Activated CD4-positive, alpha-beta memory T cell treated with anti-CD3 and anti-CD28 coated beads for 36 hours (primary cell): ENCODE results near the gene ATN1. TPM values are rescaled to one million over a fixed set of nuclear protein-coding genes. Genes with fewer than 3 reads are reported as not detected.

Experiments used
- CTCF ChIA-PET: fragments of 350-600 bp; sonication (Branson Sonifier 250); formaldehyde crosslinking; loops from one replicate; lab custom pipeline; 2021; ENCODE audit warnings: antibody characterized with exemption, inconsistent platforms; lab: Charles Lee
- POLR2A ChIA-PET: fragments of 350-600 bp; sonication (Branson Sonifier 250); formaldehyde crosslinking; loops from one replicate; lab custom pipeline; 2021; ENCODE audit warnings: antibody characterized with exemption; lab: Charles Lee
- DNase-seq: peaks from one replicate; pipeline ENCODE4 v3.0.0-alpha.2; 2020
- H3K27ac Mint-ChIP-seq: one replicate; pipeline ENCODE4 v1.8.0; 2021; ENCODE audit warnings: mixed read lengths
- H3K27me3 Mint-ChIP-seq: one replicate; pipeline ENCODE4 v1.8.0; 2021; ENCODE audit warnings: mixed read lengths
- H3K36me3 Mint-ChIP-seq: one replicate; pipeline ENCODE4 v1.8.0; 2021; ENCODE audit warnings: mixed read lengths
- H3K4me1 Mint-ChIP-seq: one replicate; pipeline ENCODE4 v1.8.0; 2021; ENCODE audit warnings: low read depth, mixed read lengths
- H3K4me3 Mint-ChIP-seq: one replicate; pipeline ENCODE4 v1.8.0; 2021; ENCODE audit warnings: mild to moderate bottlenecking, mixed read lengths
- H3K9me3 Mint-ChIP-seq: one replicate; pipeline ENCODE4 v1.8.0; 2021; ENCODE audit warnings: mixed read lengths
- intact Hi-C: fragments of 100-400 bp; cut with micrococcal nuclease; formaldehyde crosslinking; loops from one replicate; pipeline ENCODE4 v1.15.1; 2023
- total RNA-seq, 2 experiments: library from RNA; stranded (reverse); gene quantifications; one replicate each; pipeline ENCODE4 v1.2.3, GENCODE V29; 2021

The ATN1 gene
- total RNA-seq, 2 experiments from 2014 or later, result 34.8 to 37.8 TPM

DNA sequence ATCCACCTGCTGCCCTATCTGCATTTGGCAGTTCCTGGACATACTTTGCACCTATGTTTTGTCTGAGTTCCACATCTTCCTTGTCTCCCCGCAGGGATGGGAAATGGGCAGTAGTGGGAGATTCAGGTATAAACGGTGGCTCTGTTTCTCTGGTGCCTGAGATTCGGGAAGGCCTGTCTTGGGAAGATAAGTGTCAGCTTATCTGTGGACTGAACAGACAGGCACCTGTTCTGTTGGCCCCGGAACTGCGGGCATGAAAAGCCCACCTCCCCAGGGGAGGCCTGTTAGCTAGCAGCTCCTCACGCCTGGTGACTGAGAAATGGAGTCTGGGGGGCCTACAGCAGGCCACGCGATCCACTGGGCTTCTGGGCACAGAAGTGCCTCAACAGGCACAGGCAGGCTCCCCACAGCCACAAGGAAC is 36.9 kb downstream of the ATN1 start:
- no peak for DNase-seq
- Mint-ChIP-seq H3K4me3 (no peak overlapping the region), H3K4me1 (peaks cover 77% of the 10 kb centered on the region), H3K36me3 (peaks cover 51% of the 10 kb centered on the region), H3K27ac (peak overlapping the region; percentile 89), H3K9me3 (no peaks in the 10 kb centered on the region), H3K27me3 (no peaks in the 10 kb centered on the region)
- POLR2A ChIA-PET, result interaction anchor here (0.7 to 13.2 kb wide), 4 partner anchors 17 to 144 kb away, joined by 3 to 507 read pairs (median 4); partner anchors contain the start of genes C12orf57, PTPN6 and RNU7-1
- intact Hi-C loops, result loop anchor here (1.0 to 5.0 kb wide), 3 partner anchors 20 to 143 kb away; partner anchors contain the start of genes C12orf57 and C1RL
- CTCF ChIA-PET, result interaction anchor here (0.6 to 13.5 kb wide), 15 partner anchors 13 to 172 kb away, joined by 3 to 586 read pairs (median 7); partner anchors contain the start of genes C12orf57, LPCAT3, PTPN6 and RNU7-1

- intact Hi-C loops, result loop anchor here (1.0 kb wide), 2 partner anchors 21 to 41 kb away; partner anchors contain the start of gene C12orf57
- Mint-ChIP-seq H3K36me3 (peaks cover 51% of the 10 kb centered on the region), H3K4me3 (no peak overlapping the region)
Observed at GRCh38 chr12:6965026-6965661, 37.4 kb downstream of the ATN1 start.

DNA sequence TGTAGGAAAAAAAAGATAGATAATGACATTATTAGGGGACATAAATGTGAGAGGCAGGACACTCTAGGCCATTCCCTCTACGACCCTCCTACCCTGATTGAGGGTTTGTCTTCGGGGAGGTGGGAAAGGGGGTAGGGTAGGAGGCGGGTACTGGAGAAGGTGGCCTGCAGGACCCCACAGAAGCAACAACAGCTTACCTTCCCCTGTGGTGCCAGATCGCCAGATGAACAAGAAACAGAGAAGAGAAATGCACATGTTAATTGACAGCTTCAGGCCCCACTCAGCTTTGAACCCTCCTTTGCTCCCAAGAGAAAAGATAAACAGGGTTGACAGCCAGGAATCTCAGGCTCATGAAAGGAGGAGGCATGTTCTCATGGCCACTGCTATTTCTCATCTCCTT is 38.0 kb downstream of the ATN1 start:
- no peaks in the 10 kb centered on the region for H3K27me3 Mint-ChIP-seq
- peaks cover 66% of the 10 kb centered on the region for H3K4me1 Mint-ChIP-seq
- H3K4me3 Mint-ChIP-seq, result no peak overlapping the region
- peak overlapping the region; percentile 89 for H3K27ac Mint-ChIP-seq
- no peaks in the 10 kb centered on the region for H3K9me3 Mint-ChIP-seq
- no peak for DNase-seq
- intact Hi-C loops, result loop anchor here (1.0 kb wide), 2 partner anchors 21 to 41 kb away; partner anchors contain the start of gene C12orf57
- H3K36me3 Mint-ChIP-seq, result peaks cover 46% of the 10 kb centered on the region
- CTCF ChIA-PET, result interaction anchor here (1.2 to 13.5 kb wide), 4 partner anchors 16 to 147 kb away, joined by 3 to 586 read pairs (median 18); partner anchors contain the start of genes C12orf57, PTPN6 and RNU7-1
- POLR2A ChIA-PET, result interaction anchor here (13.2 kb wide), 1 partner anchor 18 kb away, joined by 507 read pairs; the partner anchor contains the start of genes C12orf57, PTPN6 and RNU7-1

More at GRCh38 chr12:6965026-6965661, 37.4 kb downstream of the ATN1 start:
- Mint-ChIP-seq H3K27me3 (no peaks in the 10 kb centered on the region), H3K4me1 (peaks cover 72% of the 10 kb centered on the region), H3K27ac (peak overlapping the region; percentile 89), H3K9me3 (no peaks in the 10 kb centered on the region)
- ChIA-PET CTCF (interaction anchor here (0.6 to 13.5 kb wide), 15 partner anchors 13 to 173 kb away, joined by 3 to 586 read pairs (median 7); partner anchors contain the start of genes C12orf57, LPCAT3, PTPN6 and RNU7-1), POLR2A (interaction anchor here (0.7 to 13.2 kb wide), 4 partner anchors 17 to 143 kb away, joined by 3 to 507 read pairs (median 4); partner anchors contain the start of genes C12orf57, PTPN6 and RNU7-1)
- DNase-seq, result peak; percentile 93

GRCh38 chr12:6966351-6966750 is 38.6 kb downstream of the ATN1 start:
- POLR2A ChIA-PET, result interaction anchor here (13.2 kb wide), 1 partner anchor 19 kb away, joined by 507 read pairs; the partner anchor contains the start of genes C12orf57, PTPN6 and RNU7-1
- intact Hi-C loops, result no loop called here
- H3K27me3 Mint-ChIP-seq, result no peaks in the 10 kb centered on the region
- H3K4me1 Mint-ChIP-seq, result peaks cover 62% of the 10 kb centered on the region
- no peak for DNase-seq
- peak overlapping the region; percentile 89 for H3K27ac Mint-ChIP-seq
- H3K36me3 Mint-ChIP-seq, result peaks cover 47% of the 10 kb centered on the region
- H3K9me3 Mint-ChIP-seq, result no peaks in the 10 kb centered on the region
- CTCF ChIA-PET, result interaction anchor here (1.0 to 13.5 kb wide), 4 partner anchors 17 to 141 kb away, joined by 3 to 586 read pairs (median 16); partner anchors contain the start of genes C12orf57, PTPN6 and RNU7-1
- H3K4me3 Mint-ChIP-seq, result no peak overlapping the region

DNA sequence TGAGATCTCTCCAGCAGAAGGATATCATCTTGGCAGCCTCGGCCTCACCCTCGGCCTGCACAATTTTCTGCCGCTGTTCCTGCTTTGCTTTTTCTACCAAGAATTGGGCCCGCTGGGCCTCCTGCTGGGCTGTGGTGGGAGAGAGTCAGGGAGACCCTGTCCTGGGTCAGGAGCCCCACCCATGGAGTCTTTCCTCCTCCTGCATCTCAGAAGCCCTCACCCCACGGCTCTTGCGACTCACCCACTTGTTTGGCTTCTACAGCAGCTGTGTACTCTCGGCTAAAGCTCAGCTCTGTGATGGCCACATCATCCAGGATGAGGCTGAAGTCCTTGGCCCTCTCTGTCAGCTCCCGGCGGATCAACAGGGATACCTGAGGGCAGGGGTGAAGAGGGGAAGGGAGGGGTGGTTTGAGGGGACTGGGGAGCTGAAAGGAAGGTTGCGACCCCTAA is 39.9 kb downstream of the ATN1 start:
- POLR2A ChIA-PET, result interaction anchor here (0.5 to 3.6 kb wide), 4 partner anchors 9 to 22 kb away, joined by 3 to 50 read pairs (median 6); partner anchors contain the start of genes C12orf57, PTPN6 and RNU7-1
- Mint-ChIP-seq H3K27me3 (no peaks in the 10 kb centered on the region), H3K9me3 (no peaks in the 10 kb centered on the region), H3K27ac (peak overlapping the region; percentile 42), H3K4me3 (no peak overlapping the region), H3K4me1 (peaks cover 59% of the 10 kb centered on the region), H3K36me3 (peaks cover 45% of the 10 kb centered on the region)
- no peak for DNase-seq
- intact Hi-C loops, result no loop called here
- CTCF ChIA-PET, result interaction anchor here (0.8 to 2.9 kb wide), 8 partner anchors 13 to 99 kb away, joined by 3 to 34 read pairs (median 10); partner anchors contain the start of genes C12orf57, PTPN6, RNU7-1 and SPSB2

DNA sequence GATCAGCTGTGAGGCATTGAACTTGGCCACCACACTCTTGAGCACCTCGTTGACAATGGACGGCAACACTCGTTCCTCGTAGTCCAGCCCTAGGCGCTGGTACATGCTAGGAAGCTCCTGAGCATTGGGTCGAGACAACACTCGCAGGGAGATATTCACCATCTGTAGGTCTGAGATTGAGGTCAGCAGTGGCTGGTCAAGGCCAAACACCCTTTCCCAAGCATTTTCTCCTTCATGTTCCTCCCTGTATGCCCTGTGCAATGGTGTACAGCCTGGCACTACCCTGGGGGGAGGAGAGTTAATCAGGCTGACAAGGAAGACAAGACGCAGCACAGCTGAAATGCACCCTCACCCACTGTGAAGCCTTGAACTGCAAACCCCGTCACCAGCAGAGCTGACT is 40.7 kb downstream of the ATN1 start:
- Mint-ChIP-seq H3K27ac (peak overlapping the region; percentile 98), H3K4me3 (peak overlapping the region; percentile 100), H3K9me3 (no peaks in the 10 kb centered on the region), H3K36me3 (peaks cover 50% of the 10 kb centered on the region), H3K4me1 (peaks cover 62% of the 10 kb centered on the region), H3K27me3 (no peaks in the 10 kb centered on the region)
- DNase-seq, result no peak
- ChIA-PET POLR2A (interaction anchor here (1.0 to 3.6 kb wide), 6 partner anchors 7 to 30 kb away, joined by 3 to 50 read pairs (median 10); partner anchors contain the start of genes C12orf57, PTPN6 and RNU7-1), CTCF (interaction anchor here (0.8 to 2.9 kb wide), 10 partner anchors 10 to 99 kb away, joined by 3 to 34 read pairs (median 8); partner anchors contain the start of genes C12orf57, PTPN6, RNU7-1 and SPSB2)
- intact Hi-C loops, result no loop called here

DNA sequence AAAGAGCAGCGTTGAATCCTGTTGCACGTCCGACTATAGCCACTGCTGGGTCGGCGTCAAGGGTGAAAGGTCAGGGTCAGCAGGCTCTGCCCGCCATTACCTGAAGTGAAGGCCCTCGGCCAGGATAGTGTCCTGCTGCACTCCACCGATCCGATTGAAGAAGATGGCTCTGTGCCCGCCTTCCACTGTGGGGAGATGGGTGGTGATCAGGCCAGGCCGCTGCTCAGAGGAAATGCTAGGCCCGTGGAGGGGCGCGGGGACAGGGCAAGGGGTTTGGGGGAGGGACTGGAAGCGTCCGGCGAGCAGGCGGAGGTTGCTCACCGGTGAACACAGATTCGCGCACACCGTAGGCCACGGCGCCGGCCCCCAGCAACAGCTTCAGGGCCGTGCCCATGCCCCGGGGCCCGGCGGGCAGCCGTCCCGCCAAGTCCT is 42.4 kb downstream of the ATN1 start:
- Mint-ChIP-seq H3K36me3 (peaks cover 59% of the 10 kb centered on the region), H3K27ac (peak overlapping the region; percentile 98), H3K9me3 (no peaks in the 10 kb centered on the region), H3K27me3 (no peaks in the 10 kb centered on the region), H3K4me3 (peak overlapping the region; percentile 100), H3K4me1 (peaks cover 58% of the 10 kb centered on the region)
- intact Hi-C loops, result loop anchor here (1.0 to 5.0 kb wide), 5 partner anchors 26 to 217 kb away; partner anchors contain the start of genes C12orf57, C1R, LPCAT3 and PEX5
- DNase-seq, result no peak
- ChIA-PET POLR2A (interaction anchor here (1.0 to 3.6 kb wide), 5 partner anchors 9 to 48 kb away, joined by 3 to 50 read pairs (median 10); partner anchors contain the start of genes C12orf57, LPCAT3 and RNU7-1), CTCF (interaction anchor here (1.0 to 2.9 kb wide), 3 partner anchors 23 to 32 kb away, joined by 3 to 11 read pairs (median 6); no protein-coding TSS in a partner anchor)

DNA sequence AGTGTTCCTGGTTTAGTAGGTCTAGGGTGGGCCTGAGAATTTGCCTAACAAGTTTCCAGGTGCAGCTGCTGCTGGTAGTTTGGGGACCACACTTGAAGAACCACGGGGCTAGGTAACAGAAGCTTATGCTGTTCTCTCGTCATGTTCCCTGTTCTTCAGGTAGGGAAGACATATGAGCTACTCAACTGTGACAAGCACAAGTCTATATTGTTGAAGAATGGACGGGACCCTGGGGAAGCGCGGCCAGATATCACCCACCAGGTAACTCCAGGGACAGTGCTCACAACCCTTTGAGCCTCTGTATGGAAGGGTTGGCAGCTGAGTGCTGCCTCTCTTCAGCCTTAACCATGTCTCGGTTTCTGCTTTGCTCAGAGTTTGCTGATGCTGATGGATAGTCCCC is 46.4 kb downstream of the ATN1 start:
- intact Hi-C loops, result loop anchor here (5.0 kb wide), 2 partner anchors 118 to 213 kb away; partner anchors contain the start of genes C1R and PEX5
- Mint-ChIP-seq H3K27me3 (no peaks in the 10 kb centered on the region), H3K27ac (peak overlapping the region; percentile 21), H3K4me3 (no peak overlapping the region), H3K9me3 (no peaks in the 10 kb centered on the region), H3K4me1 (peaks cover 25% of the 10 kb centered on the region), H3K36me3 (peaks cover 58% of the 10 kb centered on the region)
- ChIA-PET CTCF (interaction anchor here (1.1 to 3.3 kb wide), 4 partner anchors 30 to 139 kb away, joined by 4 to 10 read pairs (median 4); partner anchors contain the start of genes C12orf57 and RNU7-1), POLR2A (interaction anchor here (1.1 to 1.2 kb wide), 2 partner anchors 13 to 30 kb away, joined by 3 to 4 read pairs; no protein-coding TSS in a partner anchor)
- no peak for DNase-seq

DNA sequence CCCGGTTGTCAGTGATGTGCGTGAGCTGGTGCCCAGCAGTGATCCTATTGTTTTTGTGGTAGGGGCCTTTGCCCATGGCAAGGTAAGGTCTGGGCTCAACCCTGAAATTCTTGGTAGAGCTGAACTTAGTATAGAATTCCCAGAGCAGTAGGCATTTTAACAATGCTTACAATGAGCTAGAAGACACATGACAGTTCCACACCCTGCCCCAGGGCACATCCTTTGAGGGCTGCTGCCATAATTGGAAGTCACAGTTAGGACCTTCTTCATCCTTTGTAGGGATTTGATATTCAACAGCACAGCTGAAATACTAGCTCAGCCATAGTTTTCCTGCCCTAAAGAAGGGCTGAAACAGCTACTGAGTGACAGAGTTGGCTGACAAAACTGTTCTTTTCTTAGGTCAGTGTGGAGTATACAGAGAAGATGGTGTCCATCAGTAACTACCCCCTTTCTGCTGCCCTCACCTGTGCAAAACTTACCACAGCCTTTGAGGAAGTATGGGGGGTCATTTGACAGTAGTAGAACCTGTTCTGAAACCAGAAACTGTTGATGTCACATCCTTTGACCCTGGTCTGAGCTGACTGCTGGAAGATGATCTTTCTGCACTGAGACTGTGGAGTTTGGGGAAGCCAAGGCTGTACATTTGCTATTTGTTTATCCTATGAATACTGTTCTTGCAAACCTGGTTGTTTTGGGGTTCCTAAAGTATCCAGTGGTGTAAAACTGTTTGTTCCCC is 47.7 kb downstream of the ATN1 start:
- no peaks in the 10 kb centered on the region for H3K27me3 Mint-ChIP-seq
- no peaks in the 10 kb centered on the region for H3K9me3 Mint-ChIP-seq
- H3K36me3 Mint-ChIP-seq, result peaks cover 58% of the 10 kb centered on the region
- H3K4me3 Mint-ChIP-seq, result no peak overlapping the region
- H3K4me1 Mint-ChIP-seq, result peaks cover 23% of the 10 kb centered on the region
- intact Hi-C loops, result no loop called here
- peak overlapping the region; percentile 29 for H3K27ac Mint-ChIP-seq
- no peak for DNase-seq
- CTCF ChIA-PET, result interaction anchor here (0.6 to 3.3 kb wide), 5 partner anchors 31 to 138 kb away, joined by 3 to 10 read pairs (median 5); partner anchors contain the start of genes C12orf57, LPCAT3 and RNU7-1
- POLR2A ChIA-PET, result interaction anchor here (1.2 kb wide), 1 partner anchor 14 kb away, joined by 4 read pairs; no protein-coding TSS in a partner anchor

DNA sequence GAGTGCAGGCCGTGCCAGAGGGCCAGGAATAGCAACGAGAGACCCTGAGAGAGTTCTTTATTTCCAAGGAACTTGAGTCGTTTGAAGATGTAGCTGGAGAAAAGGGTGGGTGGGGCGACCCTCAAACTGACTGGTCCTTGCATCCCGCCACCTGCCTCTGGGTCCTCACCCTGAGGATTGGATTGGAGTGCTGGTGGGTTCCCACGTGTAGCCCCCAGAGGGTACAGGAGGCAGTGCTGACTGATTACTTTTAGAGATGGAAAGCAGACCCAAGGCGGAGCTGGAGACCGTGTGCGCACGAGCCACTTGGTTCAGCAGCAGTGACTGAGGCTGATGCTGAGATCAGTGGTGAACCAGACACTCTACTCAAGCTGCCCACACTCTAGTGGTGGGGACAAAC is 49.9 kb downstream of the ATN1 start:
- no peak overlapping the region for H3K4me3 Mint-ChIP-seq
- no peaks in the 10 kb centered on the region for H3K9me3 Mint-ChIP-seq
- no peak overlapping the region for H3K27ac Mint-ChIP-seq
- H3K4me1 Mint-ChIP-seq, result peaks cover 10% of the 10 kb centered on the region
- no peak for DNase-seq
- ChIA-PET POLR2A (interaction anchor here (1.0 to 1.1 kb wide), 2 partner anchors 31 to 40 kb away, joined by 3 read pairs; partner anchors contain the start of gene LPCAT3), CTCF (interaction anchor here (0.9 to 1.4 kb wide), 4 partner anchors 13 to 135 kb away, joined by 3 to 7 read pairs (median 5); no protein-coding TSS in a partner anchor)
- no peaks in the 10 kb centered on the region for H3K27me3 Mint-ChIP-seq
- peaks cover 63% of the 10 kb centered on the region for H3K36me3 Mint-ChIP-seq
- intact Hi-C loops, result no loop called here
